IMR-90 (cell line): Measurements from ENCODE around the gene CCSER1.

Experiments
- CTCF ChIP-seq: conservative IDR thresholded peaks from 2 replicates; pipeline ENCODE4 v1.5.1; 2012; ENCODE audit warnings: mild to moderate bottlenecking, low read depth, low read length, improper control_type of control experiment
- POLR2A ChIP-seq: IDR thresholded peaks from 2 replicates; pipeline ENCODE4 v1.6.1; 2012; ENCODE audit warnings: mild to moderate bottlenecking, low read depth, low read length
- RAD21 ChIP-seq: IDR thresholded peaks from 2 replicates; pipeline ENCODE4 v1.6.1; 2012; ENCODE audit warnings: low read length, improper control_type of control experiment

- TF ChIP-seq CTCF (no peak), POLR2A (no peak), RAD21 (no peak)
Measured at GRCh38 chr4:91228659-91229058, 1101.5 kb downstream of the CCSER1 start.
